ENCODE results near the gene TMEM91.
"Not testable (repeated sequence)": the region's sequence is repeated elsewhere in the genome, so short reads cannot be mapped to it uniquely, and the experiment has no call there.

DNA sequence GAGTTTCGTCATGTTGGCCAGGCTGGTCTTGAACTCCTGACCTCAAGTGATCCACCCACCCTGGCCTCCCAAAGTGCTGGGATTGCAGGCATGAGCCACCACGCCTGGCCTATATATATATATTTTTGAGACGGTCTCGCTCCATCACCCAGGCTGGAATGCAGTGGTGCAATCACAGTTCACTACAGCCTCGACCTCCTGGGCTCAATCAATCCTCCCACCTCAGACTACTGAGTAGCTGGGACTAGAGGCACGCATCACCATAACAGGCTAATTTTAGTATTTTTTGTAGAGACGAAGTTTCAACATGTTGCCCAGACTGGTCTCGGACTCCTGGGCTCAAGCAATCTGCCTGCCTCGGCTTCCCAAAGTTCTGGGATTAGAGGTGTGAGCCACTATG, 29.4 kb upstream of the TMEM91 start:
- TF ChIP-seq, protein P1, sequence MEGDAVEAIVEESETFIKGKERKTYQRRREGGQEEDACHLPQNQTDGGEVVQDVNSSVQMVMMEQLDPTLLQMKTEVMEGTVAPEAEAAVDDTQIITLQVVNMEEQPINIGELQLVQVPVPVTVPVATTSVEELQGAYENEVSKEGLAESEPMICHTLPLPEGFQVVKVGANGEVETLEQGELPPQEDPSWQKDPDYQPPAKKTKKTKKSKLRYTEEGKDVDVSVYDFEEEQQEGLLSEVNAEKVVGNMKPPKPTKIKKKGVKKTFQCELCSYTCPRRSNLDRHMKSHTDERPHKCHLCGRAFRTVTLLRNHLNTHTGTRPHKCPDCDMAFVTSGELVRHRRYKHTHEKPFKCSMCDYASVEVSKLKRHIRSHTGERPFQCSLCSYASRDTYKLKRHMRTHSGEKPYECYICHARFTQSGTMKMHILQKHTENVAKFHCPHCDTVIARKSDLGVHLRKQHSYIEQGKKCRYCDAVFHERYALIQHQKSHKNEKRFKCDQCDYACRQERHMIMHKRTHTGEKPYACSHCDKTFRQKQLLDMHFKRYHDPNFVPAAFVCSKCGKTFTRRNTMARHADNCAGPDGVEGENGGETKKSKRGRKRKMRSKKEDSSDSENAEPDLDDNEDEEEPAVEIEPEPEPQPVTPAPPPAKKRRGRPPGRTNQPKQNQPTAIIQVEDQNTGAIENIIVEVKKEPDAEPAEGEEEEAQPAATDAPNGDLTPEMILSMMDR (conservative IDR thresholded peaks at IDR 0.05; ENCODE audit: low read length) = not testable (repeated sequence)
- TF ChIP-seq EZH2phosphoT487 (IDR thresholded peaks at IDR 0.05; ENCODE audit: borderline replicate concordance) = not testable (repeated sequence)

Measured in Loucy (cell line).